Tibial nerve (tissue), 4 donors: ENCODE measurements around the gene AP2B1. TPM values are rescaled to one million over a fixed set of nuclear protein-coding genes. Genes with fewer than 3 reads are reported as not detected.
"Not testable (repeated sequence)": the region's sequence is repeated elsewhere in the genome, so short reads cannot be mapped to it uniquely, and the experiment has no call there.

Experiments used
- DNase-seq, 2 donors: peaks; one replicate each; pipeline ENCODE4 v3.0.0-alpha.2; 2019; ENCODE audit warnings: low spot score in 2 of 2
- H3K27ac ChIP-seq, 4 donors: fragments of 200-600 bp; sonication (generic) in 3 of 4; one replicate each; pipeline ENCODE4 v1.5.1; 2017 to 2019; ENCODE audit warnings: mild to moderate bottlenecking in 1 of 4
- H3K27me3 ChIP-seq, 2 donors: fragments of 200-600 bp; sonication (generic) in 1 of 2; one replicate each; pipeline versions ENCODE4 v1.5.1 to v1.6.0; 2017 to 2019
- H3K36me3 ChIP-seq, 3 donors: fragments of 200-600 bp; sonication (generic); one replicate each; pipeline ENCODE4 v1.5.1; 2018 to 2019
- H3K4me1 ChIP-seq, 4 donors: fragments of 200-600 bp; sonication (generic) in 3 of 4; one replicate each; pipeline ENCODE4 v1.5.1; 2017 to 2019
- H3K4me3 ChIP-seq, 4 donors: fragments of 200-600 bp; sonication (generic) in 3 of 4; one replicate each; pipeline ENCODE4 v1.5.1; 2017 to 2019; ENCODE audit warnings: mild to moderate bottlenecking in 1 of 4, moderate library complexity in 1 of 4
- H3K9me3 ChIP-seq, 4 donors: fragments of 200-600 bp; sonication (generic) in 3 of 4; one replicate each; pipeline ENCODE4 v1.5.1; 2017 to 2019
- CTCF ChIP-seq, 5 experiments: fragments of 200-600 bp in 3 of 5; fragments of 450-650 bp in 2 of 5; sonication (generic) in 3 of 5; IDR thresholded peaks; one replicate each; pipeline ENCODE4 v1.5.1; 2016 to 2019; ENCODE audit warnings: antibody characterized with exemption in 5 of 5, mild to moderate bottlenecking in 3 of 5, moderate library complexity in 2 of 5
- EP300 ChIP-seq, 2 donors: sonication (generic); formaldehyde crosslinking; IDR thresholded peaks; one replicate each; pipeline ENCODE4 v1.6.1; 2017; ENCODE audit warnings: antibody characterized with exemption in 2 of 2, mild to moderate bottlenecking in 1 of 2
- POLR2A ChIP-seq, 2 donors: fragments of 450-650 bp; IDR thresholded peaks; one replicate each; pipeline ENCODE4 v1.6.1; 2017; ENCODE audit warnings: antibody characterized with exemption in 2 of 2, mild to moderate bottlenecking in 2 of 2, moderate library complexity in 2 of 2
- WGBS, 2 donors: methylation state at CpG; one replicate each; pipeline ENCODE4 v1.1.5; 2018; 5-methylcytosine and 5-hydroxymethylcytosine counted together
- total RNA-seq, 4 donors: library from RNA; depleted of rRNA; stranded (reverse); fragments of >200 nt; gene quantifications; one replicate each; pipeline ENCODE4 v1.1.0, GENCODE V29; 2016

AP2B1 gene
- total RNA-seq, 4 donors from 2014 or later, result 59.9 to 77.7 (median 62.0) TPM

GRCh38 chr17:35597604-35598003, 10.5 kb downstream of the AP2B1 start:
- Histone ChIP-seq H3K27ac (no peak overlapping the region), H3K9me3 (no peaks in the 10 kb centered on the region), H3K36me3 (peaks cover 0 to 84% (median 9%) of the 10 kb centered on the region in 3 donors), H3K27me3 (no peaks in the 10 kb centered on the region), H3K4me3 (no peak overlapping the region), H3K4me1 (peaks cover 0 to 16% (median 0%) of the 10 kb centered on the region in 4 donors)
- DNase-seq, result no peak
- WGBS, 2 donors, result 73 to 74% methylated on average over 5 of the region's 5 CpGs
- TF ChIP-seq CTCF (IDR thresholded peaks at IDR 0.05), result no peak
- no peak for TF ChIP-seq POLR2A (IDR thresholded peaks at IDR 0.05)

- no peak for TF ChIP-seq CTCF (IDR thresholded peaks at IDR 0.05)
- no peak for TF ChIP-seq POLR2A (IDR thresholded peaks at IDR 0.05)
- TF ChIP-seq EP300 (IDR thresholded peaks at IDR 0.05), result no peak
- no peaks in the 10 kb centered on the region for H3K27me3 ChIP-seq
- H3K36me3 ChIP-seq, result peaks cover 0 to 89% (median 0%) of the 10 kb centered on the region in 3 donors
- H3K4me1 ChIP-seq, result no peaks in the 10 kb centered on the region
- no peaks in the 10 kb centered on the region for H3K9me3 ChIP-seq
- WGBS, 2 donors, result 86 to 88% methylated on average over 7 of the region's 7 CpGs
- H3K27ac ChIP-seq, result no peak overlapping the region
- H3K4me3 ChIP-seq, result no peak overlapping the region
- no peak for DNase-seq
These were observed 16.6 kb downstream of the AP2B1 start for GRCh38 chr17:35603674-35604073.

GRCh38 chr17:35605678-35606077, 18.6 kb downstream of the AP2B1 start:
- H3K4me3 ChIP-seq, result no peak overlapping the region
- H3K36me3 ChIP-seq, result peaks cover 0 to 90% (median 0%) of the 10 kb centered on the region in 3 donors
- no peaks in the 10 kb centered on the region for H3K27me3 ChIP-seq
- DNase-seq, result no peak
- TF ChIP-seq CTCF (IDR thresholded peaks at IDR 0.05) (no peak), EP300 (IDR thresholded peaks at IDR 0.05) (no peak), POLR2A (IDR thresholded peaks at IDR 0.05) (no peak)
- no peak overlapping the region for H3K27ac ChIP-seq
- WGBS, 2 donors, result 86 to 90% methylated on average over 2 of the region's 2 CpGs
- no peaks in the 10 kb centered on the region for H3K4me1 ChIP-seq
- H3K9me3 ChIP-seq, result no peaks in the 10 kb centered on the region

GRCh38 chr17:35607239-35607847, 20.2 kb downstream of the AP2B1 start:
- Histone ChIP-seq H3K9me3 (no peaks in the 10 kb centered on the region), H3K4me3 (no peak overlapping the region), H3K27ac (no peak overlapping the region), H3K4me1 (no peaks in the 10 kb centered on the region), H3K36me3 (peaks cover 0 to 91% (median 0%) of the 10 kb centered on the region in 3 donors), H3K27me3 (no peaks in the 10 kb centered on the region)
- 74 to 76% methylated on average over 3 of the region's 3 CpGs for WGBS, 2 donors
- TF ChIP-seq EP300 (IDR thresholded peaks at IDR 0.05) (no peak), CTCF (IDR thresholded peaks at IDR 0.05) (no peak)
- DNase-seq, result no peak

- Histone ChIP-seq H3K27ac (no peak overlapping the region), H3K4me3 (no peak overlapping the region), H3K9me3 (no peaks in the 10 kb centered on the region), H3K36me3 (peaks cover 0 to 81% (median 0%) of the 10 kb centered on the region in 3 donors), H3K4me1 (no peaks in the 10 kb centered on the region), H3K27me3 (no peaks in the 10 kb centered on the region)
- no peak for DNase-seq
- no peak for TF ChIP-seq EP300 (IDR thresholded peaks at IDR 0.05)
- no peak for TF ChIP-seq POLR2A (IDR thresholded peaks at IDR 0.05)
- TF ChIP-seq CTCF (IDR thresholded peaks at IDR 0.05), result no peak
- WGBS, 2 donors, result 94 to 99% methylated on average over 4 of the region's 4 CpGs
These were observed 22.7 kb downstream of the AP2B1 start for GRCh38 chr17:35609831-35610230.

GRCh38 chr17:35610746-35611145, 23.6 kb downstream of the AP2B1 start:
- H3K9me3 ChIP-seq, H3K4me1 ChIP-seq, DNase-seq, H3K27me3 ChIP-seq, H3K27ac ChIP-seq, H3K4me3 ChIP-seq: not testable (repeated sequence)
- WGBS, 2 donors, result 60 to 71% methylated on average over 12 of the region's 12 CpGs
- peaks cover 0 to 73% (median 0%) of the 10 kb centered on the region in 3 donors for H3K36me3 ChIP-seq
